WTC11 (cell line): Measurements from ENCODE around the gene TUBGCP3.
"Not testable (repeated sequence)": the region's sequence is repeated elsewhere in the genome, so short reads cannot be mapped to it uniquely, and the experiment has no call there.

Experiments used
- ATF1 ChIP-seq: sonication (generic); formaldehyde crosslinking; IDR thresholded peaks from 2 replicates; pipeline ENCODE4 v1.8.1; 2023; ENCODE audit warnings: mild to moderate bottlenecking, moderate library complexity, missing genetic modification reagents
- ATF2 ChIP-seq: sonication (generic); formaldehyde crosslinking; IDR thresholded peaks from 2 replicates; pipeline ENCODE4 v1.8.1; 2022; ENCODE audit warnings: low read depth, missing genetic modification reagents, borderline replicate concordance
- CTCF ChIP-seq: fragments of 200-600 bp; IDR thresholded peaks from 2 replicates; pipeline ENCODE4 v1.8.0; 2022; ENCODE audit warnings: antibody characterized with exemption
- IRF2 ChIP-seq: sonication (generic); formaldehyde crosslinking; IDR thresholded peaks from 2 replicates; pipeline ENCODE4 v1.8.0; 2022; ENCODE audit warnings: low read depth, missing genetic modification reagents, borderline replicate concordance

GRCh38 chr13:112627613-112628012 is 39.7 kb upstream of the TUBGCP3 start:
- TF ChIP-seq ATF1 (CRISPR knock-in tag); CTCF; ATF2 (CRISPR knock-in tag); IRF2 (CRISPR knock-in tag): not testable (repeated sequence)
